ENCODE measurements around the gene ARMC7. TPM values are rescaled to one million over a fixed set of nuclear protein-coding genes. Genes with fewer than 3 reads are reported as not detected.

The ARMC7 gene
- total and polyA plus RNA-seq, 2 of the 13 experiments (the other 11 are each of a cell fraction or from before 2014, with no cell fraction given), result 3.9 to 4.2 TPM

DNA sequence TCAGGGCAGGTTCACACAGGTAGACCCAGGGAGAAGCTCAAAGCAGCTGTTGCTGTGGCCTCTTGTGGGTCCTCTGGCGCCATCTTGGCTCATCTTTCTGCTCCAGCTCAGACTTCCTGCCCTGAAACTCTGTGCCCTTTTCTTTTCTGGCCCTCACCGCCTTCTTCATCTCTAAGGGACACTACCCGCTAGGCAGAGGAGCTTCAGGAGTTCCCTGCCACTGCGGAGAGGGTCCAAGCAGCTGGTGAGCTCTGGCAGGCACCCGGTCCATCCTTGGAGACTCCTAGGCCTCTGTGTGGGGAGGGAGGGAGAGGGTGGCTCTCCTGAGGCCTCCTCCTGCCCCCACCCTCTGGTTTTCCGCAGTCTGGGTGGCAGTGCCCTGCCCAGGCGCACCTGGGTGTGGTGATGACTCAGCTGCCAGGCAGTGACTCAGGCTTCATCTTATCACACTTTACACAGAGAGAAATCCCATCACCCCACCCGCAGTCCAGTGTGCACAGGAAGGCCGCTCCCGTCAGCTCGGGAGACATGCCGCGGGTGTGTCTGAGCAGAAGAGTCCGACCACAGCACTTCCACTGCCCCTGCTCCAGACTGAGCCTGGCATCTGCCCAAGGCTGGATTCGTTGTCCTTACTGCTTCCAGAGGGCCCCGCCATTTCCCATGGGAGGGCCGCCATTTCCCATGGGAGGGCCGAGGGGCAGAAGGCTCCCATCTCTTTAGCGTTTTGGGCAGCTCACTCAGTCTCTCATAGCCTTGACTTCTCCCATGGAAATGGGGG lies 14.5 kb downstream of the ARMC7 start:
- in situ Hi-C loops (cut with HindIII; ENCODE audit: extremely low pct_ligation_motif_present, low pct_unique_long_range_greater_than_20kb) (no loop called here), intact Hi-C loops (cut with micrococcal nuclease; ENCODE audit: unreplicated experiment) (no loop called here)
- Histone ChIP-seq H4K20me1 (ENCODE audit: insufficient read depth, low read length) (no peaks in the 10 kb centered on the region), H3K27me3 (ENCODE audit: control insufficient read depth in 1 of 2, insufficient read depth in 2 of 2, low read length in 2 of 2) (no peaks in the 10 kb centered on the region), H3K9ac (ENCODE audit: insufficient read depth, low read depth, low read length) (no peak overlapping the region), H3K36me3 (replicated peaks in 1 of 2; ENCODE audit: control insufficient read depth in 1 of 2, insufficient read depth in 2 of 2, low read length in 2 of 2) (peaks cover 2 to 7% of the 10 kb centered on the region in 2 experiments; a peak in 3 of 5 replicates), H3K79me2 (ENCODE audit: insufficient read depth, low read length) (no peaks in the 10 kb centered on the region), H3K9me3 (ENCODE audit: low read length) (no peaks in the 10 kb centered on the region), H3K4me2 (ENCODE audit: low read depth, low read length) (no peak overlapping the region), H3K4me3 (replicated peaks in 1 of 3; ENCODE audit: insufficient read depth in 1 of 3, low read depth in 2 of 3, low read length in 3 of 3) (no peak overlapping the region), H3K4me1 (ENCODE audit: insufficient read depth, low read length) (0 out of 2 replicates have a peak, but pooled peaks cover 8% of the 10 kb centered on the region), H3K27ac (ENCODE audit: extremely low read length, insufficient read depth, low read length) (no peak overlapping the region), H2AFZ (ENCODE audit: low read length) (no peak overlapping the region)
- FAIRE-seq (no peak), DNase-seq (ENCODE audit: low spot score) (peak; percentile 48), ATAC-seq (peak; percentile 37)
- CTCF ChIA-PET (ENCODE audit: low intra/inter-chr PET ratio, low total read pairs), result no interaction called here
- 90% methylated on average over 16 of the region's 19 CpGs for WGBS (ENCODE audit: low lambda C conversion rate)
- POLR2A ChIA-PET, result interaction anchor here (0.5 to 1.5 kb wide), 6 partner anchors 10 to 179 kb away, joined by 3 to 5 read pairs (median 4); no protein-coding TSS in a partner anchor
- BruUV-seq (replicated peaks), result no TSS peak
- TF ChIP-seq RFX5 (IDR thresholded peaks at IDR 0.05; ENCODE audit: low read depth, low read length) (no peak), AGO2 (optimal IDR thresholded peaks at IDR 0.05; ENCODE audit: low read depth, low read length) (peak; percentile 26), ZNF782 (CRISPR knock-in tag; IDR thresholded peaks at IDR 0.05; ENCODE audit: borderline replicate concordance) (no peak), PAX8 (CRISPR knock-in tag; IDR thresholded peaks at IDR 0.05; ENCODE audit: borderline replicate concordance) (no peak), ZNF598 (CRISPR knock-in tag; IDR thresholded peaks at IDR 0.05; ENCODE audit: borderline replicate concordance) (no peak), GPN1 (CRISPR knock-in tag; IDR thresholded peaks at IDR 0.05; ENCODE audit: borderline replicate concordance) (no peak), KDM2A (CRISPR knock-in tag; IDR thresholded peaks at IDR 0.05; ENCODE audit: borderline replicate concordance, low read depth) (no peak; the same call in 1 of the 2 replicates), ZSCAN12 (CRISPR knock-in tag; IDR thresholded peaks at IDR 0.05) (no peak), YEATS4 (CRISPR knock-in tag; IDR thresholded peaks at IDR 0.05; ENCODE audit: borderline replicate concordance) (no peak), THYN1 (CRISPR knock-in tag; IDR thresholded peaks at IDR 0.05; ENCODE audit: borderline replicate concordance, low read depth) (no peak), ZBTB38 (CRISPR knock-in tag; IDR thresholded peaks at IDR 0.05) (peak; percentile 97), KAT2B (IDR thresholded peaks at IDR 0.05; ENCODE audit: borderline replicate concordance, low read depth, low read length) (no peak)
- TF ChIP-seq, protein P1, sequence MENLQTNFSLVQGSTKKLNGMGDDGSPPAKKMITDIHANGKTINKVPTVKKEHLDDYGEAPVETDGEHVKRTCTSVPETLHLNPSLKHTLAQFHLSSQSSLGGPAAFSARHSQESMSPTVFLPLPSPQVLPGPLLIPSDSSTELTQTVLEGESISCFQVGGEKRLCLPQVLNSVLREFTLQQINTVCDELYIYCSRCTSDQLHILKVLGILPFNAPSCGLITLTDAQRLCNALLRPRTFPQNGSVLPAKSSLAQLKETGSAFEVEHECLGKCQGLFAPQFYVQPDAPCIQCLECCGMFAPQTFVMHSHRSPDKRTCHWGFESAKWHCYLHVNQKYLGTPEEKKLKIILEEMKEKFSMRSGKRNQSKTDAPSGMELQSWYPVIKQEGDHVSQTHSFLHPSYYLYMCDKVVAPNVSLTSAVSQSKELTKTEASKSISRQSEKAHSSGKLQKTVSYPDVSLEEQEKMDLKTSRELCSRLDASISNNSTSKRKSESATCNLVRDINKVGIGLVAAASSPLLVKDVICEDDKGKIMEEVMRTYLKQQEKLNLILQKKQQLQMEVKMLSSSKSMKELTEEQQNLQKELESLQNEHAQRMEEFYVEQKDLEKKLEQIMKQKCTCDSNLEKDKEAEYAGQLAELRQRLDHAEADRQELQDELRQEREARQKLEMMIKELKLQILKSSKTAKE (CRISPR knock-in tag; IDR thresholded peaks at IDR 0.05; ENCODE audit: borderline replicate concordance), result no peak
- TF ChIP-seq, protein P2, sequence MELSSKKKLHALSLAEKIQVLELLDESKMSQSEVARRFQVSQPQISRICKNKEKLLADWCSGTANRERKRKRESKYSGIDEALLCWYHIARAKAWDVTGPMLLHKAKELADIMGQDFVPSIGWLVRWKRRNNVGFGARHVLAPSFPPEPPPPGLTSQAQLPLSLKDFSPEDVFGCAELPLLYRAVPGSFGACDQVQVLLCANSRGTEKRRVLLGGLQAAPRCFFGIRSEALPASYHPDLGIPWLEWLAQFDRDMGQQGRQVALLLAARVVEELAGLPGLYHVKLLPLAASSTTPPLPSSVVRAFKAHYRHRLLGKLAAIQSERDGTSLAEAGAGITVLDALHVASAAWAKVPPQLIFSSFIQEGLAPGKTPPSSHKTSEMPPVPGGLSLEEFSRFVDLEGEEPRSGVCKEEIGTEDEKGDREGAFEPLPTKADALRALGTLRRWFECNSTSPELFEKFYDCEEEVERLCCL (CRISPR knock-in tag; IDR thresholded peaks at IDR 0.05; ENCODE audit: borderline replicate concordance), result no peak
- TF ChIP-seq, protein P3, sequence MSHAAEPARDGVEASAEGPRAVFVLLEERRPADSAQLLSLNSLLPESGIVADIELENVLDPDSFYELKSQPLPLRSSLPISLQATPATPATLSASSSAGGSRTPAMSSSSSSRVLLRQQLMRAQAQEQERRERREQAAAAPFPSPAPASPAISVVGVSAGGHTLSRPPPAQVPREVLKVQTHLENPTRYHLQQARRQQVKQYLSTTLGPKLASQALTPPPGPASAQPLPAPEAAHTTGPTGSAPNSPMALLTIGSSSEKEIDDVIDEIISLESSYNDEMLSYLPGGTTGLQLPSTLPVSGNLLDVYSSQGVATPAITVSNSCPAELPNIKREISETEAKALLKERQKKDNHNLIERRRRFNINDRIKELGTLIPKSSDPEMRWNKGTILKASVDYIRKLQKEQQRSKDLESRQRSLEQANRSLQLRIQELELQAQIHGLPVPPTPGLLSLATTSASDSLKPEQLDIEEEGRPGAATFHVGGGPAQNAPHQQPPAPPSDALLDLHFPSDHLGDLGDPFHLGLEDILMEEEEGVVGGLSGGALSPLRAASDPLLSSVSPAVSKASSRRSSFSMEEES (CRISPR knock-in tag; IDR thresholded peaks at IDR 0.05), result no peak
- TF ChIP-seq, protein P4, sequence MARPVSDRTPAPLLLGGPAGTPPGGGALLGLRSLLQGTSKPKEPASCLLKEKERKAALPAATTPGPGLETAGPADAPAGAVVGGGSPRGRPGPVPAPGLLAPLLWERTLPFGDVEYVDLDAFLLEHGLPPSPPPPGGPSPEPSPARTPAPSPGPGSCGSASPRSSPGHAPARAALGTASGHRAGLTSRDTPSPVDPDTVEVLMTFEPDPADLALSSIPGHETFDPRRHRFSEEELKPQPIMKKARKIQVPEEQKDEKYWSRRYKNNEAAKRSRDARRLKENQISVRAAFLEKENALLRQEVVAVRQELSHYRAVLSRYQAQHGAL (CRISPR knock-in tag; IDR thresholded peaks at IDR 0.05; ENCODE audit: not compliant biosample characterization), result no peak
- TF ChIP-seq, protein P5, sequence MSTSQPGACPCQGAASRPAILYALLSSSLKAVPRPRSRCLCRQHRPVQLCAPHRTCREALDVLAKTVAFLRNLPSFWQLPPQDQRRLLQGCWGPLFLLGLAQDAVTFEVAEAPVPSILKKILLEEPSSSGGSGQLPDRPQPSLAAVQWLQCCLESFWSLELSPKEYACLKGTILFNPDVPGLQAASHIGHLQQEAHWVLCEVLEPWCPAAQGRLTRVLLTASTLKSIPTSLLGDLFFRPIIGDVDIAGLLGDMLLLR (CRISPR knock-in tag; IDR thresholded peaks at IDR 0.05), result no peak
